GM06990 (cell line): ENCODE measurements around the gene SDK1.

Source experiments
- DNase-seq: peaks from one replicate; pipeline ENCODE4 v3.0.0-alpha.2; 2011; ENCODE audit not compliant: insufficient read length; ENCODE audit errors: extremely low read depth
- H3K27me3 ChIP-seq: replicated peaks from 2 replicates; pipeline ENCODE4 v1.6.0; 2011; ENCODE audit warnings: low read length; ENCODE audit not compliant: control insufficient read depth, insufficient read depth
- H3K36me3 ChIP-seq: 2 replicates; pipeline ENCODE4 v1.5.1; 2011; ENCODE audit warnings: low read length; ENCODE audit not compliant: control insufficient read depth, insufficient read depth
- H3K4me3 ChIP-seq: replicated peaks from 2 replicates; pipeline ENCODE4 v1.5.1; 2011; ENCODE audit warnings: low read depth, mild to moderate bottlenecking, control low read depth, low read length
- TF ChIP-seq, protein P1 (sequence below): IDR thresholded peaks from 2 replicates; pipeline ENCODE4 v1.5.1; 2011; ENCODE audit warnings: low read length, control low read depth, mild to moderate bottlenecking, inconsistent platforms; ENCODE audit not compliant: insufficient read depth, poor library complexity, severe bottlenecking

The SDK1 gene

DNA sequence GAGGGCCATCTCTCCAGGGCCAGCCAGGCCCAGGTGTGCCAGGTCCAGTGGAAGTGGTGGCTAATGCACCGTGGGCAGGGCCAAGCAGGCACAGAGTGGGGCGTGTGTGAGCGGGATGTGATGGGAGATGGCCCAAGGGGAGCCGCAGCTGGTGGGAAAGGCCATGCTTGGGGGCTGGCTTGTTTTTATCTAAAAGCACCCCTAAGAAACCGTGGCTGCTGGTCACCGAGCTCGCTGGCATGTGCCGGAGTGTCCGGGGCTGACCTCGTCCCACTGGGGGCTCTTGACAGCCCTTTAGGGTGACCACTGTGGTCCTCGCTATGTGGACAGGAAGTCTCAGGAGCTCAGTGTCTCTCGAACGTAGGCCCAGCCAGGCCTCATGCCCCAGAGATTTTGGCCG is 798.6 kb downstream of the SDK1 start:
- no peak for DNase-seq
- H3K36me3 ChIP-seq, result no peaks in the 10 kb centered on the region
- TF ChIP-seq, protein P1, sequence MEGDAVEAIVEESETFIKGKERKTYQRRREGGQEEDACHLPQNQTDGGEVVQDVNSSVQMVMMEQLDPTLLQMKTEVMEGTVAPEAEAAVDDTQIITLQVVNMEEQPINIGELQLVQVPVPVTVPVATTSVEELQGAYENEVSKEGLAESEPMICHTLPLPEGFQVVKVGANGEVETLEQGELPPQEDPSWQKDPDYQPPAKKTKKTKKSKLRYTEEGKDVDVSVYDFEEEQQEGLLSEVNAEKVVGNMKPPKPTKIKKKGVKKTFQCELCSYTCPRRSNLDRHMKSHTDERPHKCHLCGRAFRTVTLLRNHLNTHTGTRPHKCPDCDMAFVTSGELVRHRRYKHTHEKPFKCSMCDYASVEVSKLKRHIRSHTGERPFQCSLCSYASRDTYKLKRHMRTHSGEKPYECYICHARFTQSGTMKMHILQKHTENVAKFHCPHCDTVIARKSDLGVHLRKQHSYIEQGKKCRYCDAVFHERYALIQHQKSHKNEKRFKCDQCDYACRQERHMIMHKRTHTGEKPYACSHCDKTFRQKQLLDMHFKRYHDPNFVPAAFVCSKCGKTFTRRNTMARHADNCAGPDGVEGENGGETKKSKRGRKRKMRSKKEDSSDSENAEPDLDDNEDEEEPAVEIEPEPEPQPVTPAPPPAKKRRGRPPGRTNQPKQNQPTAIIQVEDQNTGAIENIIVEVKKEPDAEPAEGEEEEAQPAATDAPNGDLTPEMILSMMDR, result no peak
- no peaks in the 10 kb centered on the region for H3K27me3 ChIP-seq
- no peak overlapping the region for H3K4me3 ChIP-seq

DNA sequence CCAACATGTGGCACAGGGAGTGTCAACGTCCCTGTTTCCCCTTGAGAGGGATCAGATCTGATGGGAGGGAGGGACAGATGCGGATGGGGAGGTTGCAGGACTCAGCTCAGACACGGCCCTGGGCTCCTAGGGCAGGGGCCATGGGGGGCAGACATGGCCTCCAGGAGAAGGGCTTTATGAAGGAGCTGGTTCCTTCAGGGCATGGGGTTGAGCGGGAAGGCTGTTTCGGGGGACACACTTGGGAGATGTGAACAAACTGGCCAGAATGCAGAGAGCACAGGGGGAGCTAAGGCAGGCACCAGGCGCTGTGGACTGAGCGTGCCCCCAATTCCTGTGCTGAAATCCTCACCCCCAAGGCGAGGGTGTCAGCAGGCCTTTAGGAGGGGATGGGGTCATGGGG is 799.1 kb downstream of the SDK1 start:
- Histone ChIP-seq H3K27me3 (no peaks in the 10 kb centered on the region), H3K36me3 (no peaks in the 10 kb centered on the region), H3K4me3 (no peak overlapping the region)
- no peak for DNase-seq
- TF ChIP-seq, protein P1, result no peak

DNA sequence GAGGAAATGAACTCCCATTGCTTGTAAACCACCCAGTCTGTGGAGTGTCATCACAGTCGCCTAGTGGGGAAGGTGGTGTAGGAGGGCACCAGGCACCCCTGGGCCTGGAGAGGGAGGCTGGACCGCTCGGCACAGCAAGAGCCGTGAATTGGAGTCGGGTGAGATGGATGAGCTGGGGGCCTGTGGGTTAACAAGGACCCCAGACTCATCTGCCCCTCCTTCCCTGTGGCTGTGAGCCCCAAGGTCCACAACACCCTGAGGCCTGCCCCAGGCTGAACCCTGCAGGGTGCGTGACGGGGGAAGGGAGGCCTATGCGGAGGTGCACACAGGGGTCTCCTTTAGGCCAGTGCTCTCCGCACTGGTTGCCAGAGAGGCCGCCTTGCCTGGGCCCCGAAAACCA is 799.6 kb downstream of the SDK1 start:
- no peak overlapping the region for H3K4me3 ChIP-seq
- TF ChIP-seq, protein P1, result no peak
- H3K36me3 ChIP-seq, result no peaks in the 10 kb centered on the region
- DNase-seq, result no peak
- H3K27me3 ChIP-seq, result no peaks in the 10 kb centered on the region

DNA sequence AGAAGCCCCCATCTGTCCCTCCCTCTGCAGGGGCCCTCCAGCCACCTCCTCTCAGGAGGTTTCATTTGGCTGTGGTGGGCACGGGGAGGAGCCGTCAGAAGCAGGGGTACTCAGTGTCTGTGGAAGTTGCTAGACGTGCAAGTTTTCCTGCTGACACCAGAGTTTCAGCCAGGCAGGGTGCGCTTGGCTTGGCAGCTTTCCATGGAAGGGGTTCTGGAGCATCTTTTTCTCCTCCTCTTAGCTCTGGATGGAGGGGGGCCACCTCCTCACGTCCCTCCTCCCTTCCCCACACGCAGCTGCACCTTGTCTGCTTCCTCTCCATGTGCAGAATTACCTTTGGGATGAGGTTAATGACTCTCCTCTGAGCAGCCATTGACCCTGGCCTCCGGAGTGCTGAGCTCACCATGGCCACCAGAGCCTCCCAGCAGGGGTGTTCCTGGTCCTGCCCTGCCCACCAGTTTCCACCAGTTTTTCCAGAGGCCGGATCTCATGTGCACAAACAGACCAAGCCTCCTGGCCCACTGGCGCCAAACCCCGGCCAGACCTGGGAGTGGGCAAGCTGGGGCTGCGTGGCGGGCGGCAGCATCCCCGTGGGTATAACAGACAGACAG is 801.3 kb downstream of the SDK1 start:
- no peaks in the 10 kb centered on the region for H3K27me3 ChIP-seq
- no peaks in the 10 kb centered on the region for H3K36me3 ChIP-seq
- H3K4me3 ChIP-seq, result no peak overlapping the region
- TF ChIP-seq, protein P1, result no peak
- DNase-seq, result no peak

DNA sequence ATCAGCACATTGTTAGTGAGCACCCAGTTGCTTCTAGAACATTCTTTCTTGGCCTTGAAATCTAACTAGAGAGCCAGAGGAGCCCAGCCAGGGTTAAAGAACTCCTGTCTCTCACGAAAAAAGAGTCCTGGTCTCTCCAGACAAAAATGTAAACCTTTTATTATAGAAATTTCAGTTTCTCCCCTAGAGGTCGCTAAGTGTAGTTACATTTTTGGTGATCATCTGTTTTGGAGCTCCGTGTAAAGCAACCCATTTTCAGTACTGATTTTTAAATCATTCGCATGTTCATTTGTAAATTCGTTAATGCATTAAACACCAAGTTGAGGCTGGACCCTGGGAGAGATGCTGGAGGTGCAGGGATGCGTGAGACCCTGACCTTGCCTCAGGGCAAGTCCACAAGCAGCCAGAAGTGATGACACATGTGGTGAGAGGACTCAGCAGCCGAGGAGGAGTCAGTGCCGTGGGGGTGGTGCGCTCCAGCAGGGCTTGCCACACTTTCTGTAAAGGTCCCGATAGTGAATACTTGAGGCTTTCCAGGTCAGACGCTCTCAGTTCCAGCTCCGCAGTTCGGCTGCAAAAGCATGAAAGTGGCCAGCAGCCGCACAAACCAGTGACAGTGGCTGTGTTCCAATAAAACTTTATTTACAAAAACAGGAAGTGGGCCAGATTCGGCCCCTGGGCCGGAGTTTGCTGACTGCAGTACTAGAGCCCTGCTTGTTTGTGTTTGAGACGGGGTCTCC is 802.5 kb downstream of the SDK1 start:
- Histone ChIP-seq H3K27me3 (no peaks in the 10 kb centered on the region), H3K36me3 (no peaks in the 10 kb centered on the region), H3K4me3 (no peak overlapping the region)
- TF ChIP-seq, protein P1, result no peak
- no peak for DNase-seq
